GM12878 (cell line): ENCODE results near the gene PRKRA. TPM values are rescaled to one million over a fixed set of nuclear protein-coding genes. Genes with fewer than 3 reads are reported as not detected.

ENCODE experiments used
- ATAC-seq: fragments of 200-7000 bp; cut with Tn5 transposase; 3 replicates; pipeline ENCODE4 v1.9.1; 2020; ENCODE audit warnings: mild to moderate bottlenecking, moderate library complexity
- BruUV-seq: library from RNA; stranded (reverse); fragments of 400-500 nt; replicated peaks from 2 replicates; lab custom pipeline; 2021; lab: Mats Ljungman, UMichigan
- CTCF ChIA-PET: fragments of 300-600 bp; sonication (Branson Sonifier 250); formaldehyde crosslinking; extraction: SDS; loops from one replicate; lab custom pipeline; 2021; ENCODE audit warnings: inconsistent platforms; lab: Yijun Ruan, JAX
- POLR2A ChIA-PET: fragments of 350-600 bp; formaldehyde crosslinking; extraction: SDS; loops from one replicate; lab custom pipeline; 2021; ENCODE audit warnings: inconsistent platforms; lab: Charles Lee
- RAD21 ChIA-PET: fragments of 300-600 bp; sonication (Branson Sonifier 250); formaldehyde crosslinking; loops from one replicate; lab custom pipeline; 2023; ENCODE audit warnings: antibody characterized with exemption; ENCODE audit not compliant: unreplicated experiment; lab: Charles Lee
- SMC1A ChIA-PET: fragments of 300-600 bp; sonication (Branson Sonifier 250); formaldehyde crosslinking; loops from one replicate; lab custom pipeline; 2023; ENCODE audit not compliant: unreplicated experiment, uncharacterized antibody; lab: Charles Lee
- DNase-seq: peaks from one replicate; pipeline ENCODE4 v3.0.0-alpha.2; 2011; ENCODE audit warnings: low read depth, low spot score
- FAIRE-seq: peaks from 3 replicates; lab custom pipeline; 2011; peaks lifted over from hg19 to GRCh38; lab: Jason Lieb, UNC
- H2AFZ ChIP-seq: 2 replicates; pipeline ENCODE4 v1.6.0; 2011; ENCODE audit warnings: low read depth, low read length, control low read depth; ENCODE audit not compliant: control insufficient read depth
- H3K27ac ChIP-seq: 2 replicates; pipeline ENCODE4 v1.5.1; 2011; ENCODE audit warnings: control low read depth; ENCODE audit not compliant: control insufficient read depth, insufficient read depth
- H3K27me3 ChIP-seq, 2 experiments: replicated peaks in 1 of 2; 2 replicates each; pipeline versions ENCODE4 v1.6.0 to v1.6.1; 2011; ENCODE audit warnings: low read length in 1 of 2; ENCODE audit not compliant: control insufficient read depth in 2 of 2, insufficient read depth in 2 of 2
- H3K36me3 ChIP-seq, 2 experiments: 2 replicates each; pipeline ENCODE4 v1.5.1; 2011; ENCODE audit warnings: low read length in 1 of 2; ENCODE audit not compliant: control insufficient read depth in 2 of 2, insufficient read depth in 2 of 2
- H3K4me1 ChIP-seq: 2 replicates; pipeline ENCODE4 v1.6.1; 2011; ENCODE audit warnings: mild to moderate bottlenecking, low read length, moderate library complexity, mixed read lengths; ENCODE audit not compliant: control insufficient read depth, insufficient read depth
- H3K4me2 ChIP-seq: 2 replicates; pipeline ENCODE4 v1.6.0; 2011; ENCODE audit warnings: control low read depth; ENCODE audit not compliant: control insufficient read depth, insufficient read depth
- H3K4me3 ChIP-seq: fragments of 200-600 bp; sonication (generic); 2 replicates; pipeline ENCODE4 v1.5.1; 2016
- H3K79me2 ChIP-seq: 2 replicates; pipeline ENCODE4 v1.6.0; 2011; ENCODE audit warnings: low read length; ENCODE audit not compliant: control insufficient read depth, insufficient read depth
- H3K9ac ChIP-seq: 2 replicates; pipeline ENCODE4 v1.8.0; 2011; ENCODE audit warnings: low read length, control low read depth, mixed read lengths; ENCODE audit not compliant: control insufficient read depth, insufficient read depth
- H3K9me3 ChIP-seq: replicated peaks from 3 replicates; pipeline ENCODE4 v1.5.1; 2011; ENCODE audit warnings: mild to moderate bottlenecking, low read length; ENCODE audit not compliant: control insufficient read depth, insufficient read depth
- H4K20me1 ChIP-seq: 2 replicates; pipeline ENCODE4 v1.6.0; 2011; ENCODE audit not compliant: control insufficient read depth, insufficient read depth
- BRCA1 ChIP-seq: IDR thresholded peaks from 2 replicates; pipeline ENCODE4 v1.6.1; 2011; ENCODE audit warnings: low read depth, low read length, improper control_type of control experiment
- EGR1 ChIP-seq, 2 experiments: IDR thresholded peaks; 1 replicate in 1 of 2; 2 replicates in 1 of 2; pipeline ENCODE4 v1.6.1; 2011 to 2012; ENCODE audit warnings: low read depth in 2 of 2, low read length in 2 of 2, borderline replicate concordance in 1 of 2, mild to moderate bottlenecking in 1 of 2, moderate library complexity in 1 of 2
- EP300 ChIP-seq, 2 experiments: fragments of 150-350 bp in 1 of 2; IDR thresholded peaks; 2 replicates each; pipeline ENCODE4 v1.6.1; 2011 to 2012; ENCODE audit warnings: low read depth in 2 of 2, low read length in 2 of 2, borderline replicate concordance in 1 of 2, improper control_type of control experiment in 1 of 2, inconsistent platforms in 1 of 2; ENCODE audit not compliant: control insufficient read depth in 1 of 2
- FOXM1 ChIP-seq: IDR thresholded peaks from 2 replicates; pipeline ENCODE4 v1.6.1; 2012; ENCODE audit warnings: low read depth, mild to moderate bottlenecking, inconsistent platforms, low read length, moderate library complexity
- GATAD2B ChIP-seq: fragments of 450-650 bp; conservative IDR thresholded peaks from 2 replicates; pipeline ENCODE4 v1.6.1; 2017; ENCODE audit warnings: low read depth, mild to moderate bottlenecking, moderate library complexity
- MYC ChIP-seq: IDR thresholded peaks from 2 replicates; pipeline ENCODE4 v1.6.1; 2011; ENCODE audit warnings: mild to moderate bottlenecking, low read length, moderate library complexity, inconsistent platforms; ENCODE audit not compliant: insufficient read depth, insufficient replicate concordance, insufficient read length, severe bottlenecking
- NRF1 ChIP-seq: conservative IDR thresholded peaks from 2 replicates; pipeline ENCODE4 v1.6.1; 2011; ENCODE audit warnings: mild to moderate bottlenecking, low read depth, low read length, improper control_type of control experiment
- POLR2AphosphoS2 ChIP-seq: IDR thresholded peaks from 2 replicates; pipeline ENCODE4 v1.6.1; 2011; ENCODE audit warnings: low read depth, mild to moderate bottlenecking, low read length, improper control_type of control experiment, moderate library complexity
- POLR2AphosphoS5 ChIP-seq: IDR thresholded peaks from 2 replicates; pipeline ENCODE4 v1.6.1; 2011; ENCODE audit warnings: mild to moderate bottlenecking, low read length, inconsistent platforms
- RCOR1 ChIP-seq: conservative IDR thresholded peaks from 2 replicates; pipeline ENCODE4 v1.6.1; 2012; ENCODE audit warnings: low read depth, low read length, improper control_type of control experiment
- SMARCA5 ChIP-seq: fragments of 450-650 bp; IDR thresholded peaks from 2 replicates; pipeline ENCODE4 v1.6.1; 2017; ENCODE audit warnings: mild to moderate bottlenecking
- WRNIP1 ChIP-seq: IDR thresholded peaks from 2 replicates; pipeline ENCODE4 v1.6.1; 2011; ENCODE audit warnings: low read depth, low read length, improper control_type of control experiment, borderline replicate concordance
- YBX1 ChIP-seq: fragments of 450-650 bp; IDR thresholded peaks from 2 replicates; pipeline ENCODE4 v1.6.1; 2016; ENCODE audit warnings: antibody characterized with exemption
- YY1 ChIP-seq: IDR thresholded peaks from 2 replicates; pipeline ENCODE4 v1.6.1; 2011; ENCODE audit warnings: low read depth, mild to moderate bottlenecking, low read length
- ZNF207 ChIP-seq: fragments of 450-650 bp; IDR thresholded peaks from 2 replicates; pipeline ENCODE4 v1.6.1; 2014; ENCODE audit warnings: antibody characterized with exemption, mild to moderate bottlenecking, borderline replicate concordance
- ZNF274 ChIP-seq: IDR thresholded peaks from one replicate; pipeline ENCODE4 v1.8.0; 2011; ENCODE audit not compliant: insufficient read length, insufficient read depth
- ZZZ3 ChIP-seq: IDR thresholded peaks from 2 replicates; pipeline ENCODE4 v1.6.1; 2011; ENCODE audit warnings: low read depth; ENCODE audit not compliant: control insufficient read depth, insufficient read length
- WGBS: methylation state at CpG from one replicate; pipeline ENCODE4 v1.1.6; 2016; ENCODE audit warnings: low lambda C conversion rate; ENCODE audit not compliant: insufficient replicate concordance, insufficient coverage; ENCODE audit errors: missing lambda C conversion rate; 5-methylcytosine and 5-hydroxymethylcytosine counted together
- in situ Hi-C: fragments of 300-500 bp; cut with MboI; formaldehyde crosslinking; loops from 9 replicates; pipeline ENCODE4 v1.14.3; 2018; ENCODE audit warnings: mixed read lengths
- intact Hi-C: fragments of 100-400 bp; cut with micrococcal nuclease; formaldehyde crosslinking; loops from one replicate; pipeline ENCODE4 v1.14.2; 2022; ENCODE audit not compliant: unreplicated experiment
- polyA plus RNA-seq, 11 experiments: library from polyadenylated mRNA; depleted of rRNA in 4 of 11; unstranded in 6 of 11; stranded (reverse) in 5 of 11; fragments of >200 nt; fragmentation: Nextera tagmentation in 4 of 11; fragmentation: Illumina TruSeq in 1 of 11; extraction: Ambion mirVana in 4 of 11; extraction: Trizol in 1 of 11; gene quantifications; 1 replicate in 1 of 11; 2 replicates in 10 of 11; pipeline versions ENCODE4 v1.2.1 to v1.2.3, GENCODE V29; 2011 to 2016; ENCODE audit warnings: inconsistent platforms in 2 of 11, missing spikeins in 2 of 11, low read depth in 1 of 11
- total RNA-seq, 4 experiments: library from RNA; depleted of rRNA in 3 of 4; stranded (reverse); fragments of >200 nt in 3 of 4; fragmentation: Illumina TruSeq in 1 of 4; extraction: Trizol in 1 of 4; gene quantifications; 2 replicates each; pipeline versions ENCODE4 v1.2.1 to v1.2.3, GENCODE V29; 2013 to 2021
- TF ChIP-seq, protein P1 (sequence below): fragments of 450-650 bp; conservative IDR thresholded peaks from 2 replicates; pipeline ENCODE4 v1.6.1; 2017; ENCODE audit warnings: mild to moderate bottlenecking, moderate library complexity
- TF ChIP-seq, protein P2 (sequence below): fragments of 450-650 bp; IDR thresholded peaks from 2 replicates; pipeline ENCODE4 v1.6.1; 2016; ENCODE audit warnings: mild to moderate bottlenecking, moderate library complexity, borderline replicate concordance

The PRKRA gene
- total and polyA plus RNA-seq, 10 of the 15 experiments (the other 5 are each of a cell fraction or from before 2014, with no cell fraction given), result 19.1 to 75.6 (median 51.7) TPM

DNA sequence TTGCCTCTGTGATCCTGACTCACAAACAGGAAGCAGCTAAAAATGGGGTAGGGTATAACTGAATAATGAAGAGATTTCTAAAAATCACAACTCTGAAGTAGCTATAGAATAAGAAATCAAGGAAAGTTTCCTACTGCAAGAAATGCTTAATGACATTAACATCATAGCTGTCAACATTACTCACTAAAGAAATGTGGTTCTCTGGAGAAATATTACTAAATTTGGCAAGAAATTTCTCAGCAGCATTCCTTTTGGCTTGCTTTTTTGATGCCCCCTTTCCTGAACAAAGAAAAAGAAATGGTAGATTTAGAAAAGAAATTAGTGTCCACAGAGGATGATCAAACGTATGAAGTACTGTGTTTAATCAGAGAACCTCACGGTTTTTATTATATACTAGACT lies 9.5 kb downstream of the PRKRA start:
- CTCF ChIA-PET, result interaction anchor here (1.3 to 2.8 kb wide), 4 partner anchors 8 to 44 kb away, joined by 4 to 10 read pairs (median 6); no protein-coding TSS in a partner anchor
- Histone ChIP-seq H3K9ac (no peak overlapping the region), H4K20me1 (no peaks in the 10 kb centered on the region), H3K27ac (no peak overlapping the region), H3K4me2 (no peak overlapping the region), H3K36me3 (peaks cover 3 to 41% of the 10 kb centered on the region in 2 experiments), H3K9me3 (no peaks in the 10 kb centered on the region), H3K4me1 (no peaks in the 10 kb centered on the region), H3K4me3 (no peak overlapping the region), H3K79me2 (no peaks in the 10 kb centered on the region; the same call in 1 of the 2 replicates), H3K27me3 (no peaks in the 10 kb centered on the region), H2AFZ (no peak overlapping the region)
- 100% methylated on average over 2 of the region's 2 CpGs for WGBS
- BruUV-seq, result no TSS peak
- in situ Hi-C loops (no loop called here), intact Hi-C loops (no loop called here)
- DNase-seq, result no peak
- POLR2A ChIA-PET, result interaction anchor here (0.7 to 1.4 kb wide), 2 partner anchors 8 to 15 kb away, joined by 4 read pairs; no protein-coding TSS in a partner anchor
- SMC1A ChIA-PET, result interaction anchor here (1.1 to 2.3 kb wide), 3 partner anchors 11 to 37 kb away, joined by 3 to 6 read pairs (median 3); no protein-coding TSS in a partner anchor
- ATAC-seq, result no peak
- RAD21 ChIA-PET, result interaction anchor here (1.5 kb wide), 1 partner anchor 27 kb away, joined by 3 read pairs; no protein-coding TSS in a partner anchor
- no peak for FAIRE-seq
- TF ChIP-seq, protein P1, sequence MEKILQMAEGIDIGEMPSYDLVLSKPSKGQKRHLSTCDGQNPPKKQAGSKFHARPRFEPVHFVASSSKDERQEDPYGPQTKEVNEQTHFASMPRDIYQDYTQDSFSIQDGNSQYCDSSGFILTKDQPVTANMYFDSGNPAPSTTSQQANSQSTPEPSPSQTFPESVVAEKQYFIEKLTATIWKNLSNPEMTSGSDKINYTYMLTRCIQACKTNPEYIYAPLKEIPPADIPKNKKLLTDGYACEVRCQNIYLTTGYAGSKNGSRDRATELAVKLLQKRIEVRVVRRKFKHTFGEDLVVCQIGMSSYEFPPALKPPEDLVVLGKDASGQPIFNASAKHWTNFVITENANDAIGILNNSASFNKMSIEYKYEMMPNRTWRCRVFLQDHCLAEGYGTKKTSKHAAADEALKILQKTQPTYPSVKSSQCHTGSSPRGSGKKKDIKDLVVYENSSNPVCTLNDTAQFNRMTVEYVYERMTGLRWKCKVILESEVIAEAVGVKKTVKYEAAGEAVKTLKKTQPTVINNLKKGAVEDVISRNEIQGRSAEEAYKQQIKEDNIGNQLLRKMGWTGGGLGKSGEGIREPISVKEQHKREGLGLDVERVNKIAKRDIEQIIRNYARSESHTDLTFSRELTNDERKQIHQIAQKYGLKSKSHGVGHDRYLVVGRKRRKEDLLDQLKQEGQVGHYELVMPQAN, result no peak
- no peak for TF ChIP-seq RCOR1
- TF ChIP-seq WRNIP1, result no peak
- TF ChIP-seq FOXM1, result no peak
- TF ChIP-seq YY1, result no peak
- TF ChIP-seq ZZZ3, result no peak
- no peak for TF ChIP-seq GATAD2B
- TF ChIP-seq POLR2AphosphoS2, result no peak
- TF ChIP-seq, protein P2, sequence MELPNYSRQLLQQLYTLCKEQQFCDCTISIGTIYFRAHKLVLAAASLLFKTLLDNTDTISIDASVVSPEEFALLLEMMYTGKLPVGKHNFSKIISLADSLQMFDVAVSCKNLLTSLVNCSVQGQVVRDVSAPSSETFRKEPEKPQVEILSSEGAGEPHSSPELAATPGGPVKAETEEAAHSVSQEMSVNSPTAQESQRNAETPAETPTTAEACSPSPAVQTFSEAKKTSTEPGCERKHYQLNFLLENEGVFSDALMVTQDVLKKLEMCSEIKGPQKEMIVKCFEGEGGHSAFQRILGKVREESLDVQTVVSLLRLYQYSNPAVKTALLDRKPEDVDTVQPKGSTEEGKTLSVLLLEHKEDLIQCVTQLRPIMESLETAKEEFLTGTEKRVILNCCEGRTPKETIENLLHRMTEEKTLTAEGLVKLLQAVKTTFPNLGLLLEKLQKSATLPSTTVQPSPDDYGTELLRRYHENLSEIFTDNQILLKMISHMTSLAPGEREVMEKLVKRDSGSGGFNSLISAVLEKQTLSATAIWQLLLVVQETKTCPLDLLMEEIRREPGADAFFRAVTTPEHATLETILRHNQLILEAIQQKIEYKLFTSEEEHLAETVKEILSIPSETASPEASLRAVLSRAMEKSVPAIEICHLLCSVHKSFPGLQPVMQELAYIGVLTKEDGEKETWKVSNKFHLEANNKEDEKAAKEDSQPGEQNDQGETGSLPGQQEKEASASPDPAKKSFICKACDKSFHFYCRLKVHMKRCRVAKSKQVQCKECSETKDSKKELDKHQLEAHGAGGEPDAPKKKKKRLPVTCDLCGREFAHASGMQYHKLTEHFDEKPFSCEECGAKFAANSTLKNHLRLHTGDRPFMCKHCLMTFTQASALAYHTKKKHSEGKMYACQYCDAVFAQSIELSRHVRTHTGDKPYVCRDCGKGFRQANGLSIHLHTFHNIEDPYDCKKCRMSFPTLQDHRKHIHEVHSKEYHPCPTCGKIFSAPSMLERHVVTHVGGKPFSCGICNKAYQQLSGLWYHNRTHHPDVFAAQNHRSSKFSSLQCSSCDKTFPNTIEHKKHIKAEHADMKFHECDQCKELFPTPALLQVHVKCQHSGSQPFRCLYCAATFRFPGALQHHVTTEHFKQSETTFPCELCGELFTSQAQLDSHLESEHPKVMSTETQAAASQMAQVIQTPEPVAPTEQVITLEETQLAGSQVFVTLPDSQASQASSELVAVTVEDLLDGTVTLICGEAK, result no peak
- TF ChIP-seq SMARCA5, result no peak
- TF ChIP-seq EGR1 (IDR thresholded peaks at IDR 0.05; ENCODE audit: borderline replicate concordance in 1 of 2, low read depth in 2 of 2, low read length in 2 of 2), result no peak
- TF ChIP-seq BRCA1, result no peak
- TF ChIP-seq YBX1, result no peak
- no peak for TF ChIP-seq MYC
- no peak for TF ChIP-seq POLR2AphosphoS5
- TF ChIP-seq EP300 (IDR thresholded peaks at IDR 0.05; ENCODE audit: borderline replicate concordance in 1 of 2, control insufficient read depth in 1 of 2, low read depth in 2 of 2, low read length in 2 of 2), result no peak
- no peak for TF ChIP-seq ZNF207
- TF ChIP-seq NRF1, result no peak
- TF ChIP-seq ZNF274, result no peak
